GM19193 (cell line): ENCODE data around the gene YY1.

Source experiments
- POLR2A ChIP-seq: IDR thresholded peaks from 4 replicates; pipeline ENCODE4 v1.6.1; 2011; ENCODE audit not compliant: insufficient read depth, insufficient read length; ENCODE audit errors: extremely low read depth

YY1 gene

GRCh38 chr14:100285021-100285912, 46.3 kb downstream of the YY1 start:
- TF ChIP-seq POLR2A = peak; percentile 61

GRCh38 chr14:100285913-100286400, 47.0 kb downstream of the YY1 start:
- TF ChIP-seq POLR2A = no peak

- no peak for TF ChIP-seq POLR2A
Observed at GRCh38 chr14:100286484-100287191, 47.7 kb downstream of the YY1 start.

- no peak for TF ChIP-seq POLR2A
Observed at GRCh38 chr14:100287202-100287997, 48.5 kb downstream of the YY1 start.

- no peak for TF ChIP-seq POLR2A
Observed at GRCh38 chr14:100288382-100289185, 49.6 kb downstream of the YY1 start.

GRCh38 chr14:100289916-100290606, 51.1 kb downstream of the YY1 start:
- no peak for TF ChIP-seq POLR2A

GRCh38 chr14:100290607-100291304, 51.8 kb downstream of the YY1 start:
- TF ChIP-seq POLR2A = no peak

- no peak for TF ChIP-seq POLR2A
Observed at GRCh38 chr14:100291305-100292075, 52.5 kb downstream of the YY1 start.

GRCh38 chr14:100292301-100292775, 53.4 kb downstream of the YY1 start:
- TF ChIP-seq POLR2A = no peak

GRCh38 chr14:100292776-100293461, 54.0 kb downstream of the YY1 start:
- no peak for TF ChIP-seq POLR2A

GRCh38 chr14:100293497-100294212, 54.7 kb downstream of the YY1 start:
- no peak for TF ChIP-seq POLR2A

- TF ChIP-seq POLR2A = no peak
Observed at GRCh38 chr14:100294213-100294962, 55.4 kb downstream of the YY1 start.
